Measurements from ENCODE around the gene SPC24.
"Not testable (repeated sequence)": the region's sequence is repeated elsewhere in the genome, so short reads cannot be mapped to it uniquely, and the experiment has no call there.

Gene SPC24

DNA sequence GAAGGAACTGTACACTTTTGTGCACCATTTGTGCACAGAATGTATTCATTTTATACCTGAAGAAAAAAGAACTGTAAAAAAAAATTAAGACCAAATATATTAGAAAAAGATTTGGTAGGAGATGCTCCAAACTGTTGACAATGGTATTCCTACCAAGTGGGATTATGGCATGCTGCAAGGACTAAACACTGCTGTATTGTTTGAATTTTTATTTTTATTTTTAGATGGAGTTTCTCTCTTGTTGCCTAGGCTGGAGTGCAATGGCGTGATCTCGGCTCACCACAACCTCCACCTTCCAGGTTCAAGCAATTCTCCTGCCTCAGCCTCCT lies 4.8 kb upstream of the SPC24 start:
- DNase-seq, result not testable (repeated sequence)

DNA sequence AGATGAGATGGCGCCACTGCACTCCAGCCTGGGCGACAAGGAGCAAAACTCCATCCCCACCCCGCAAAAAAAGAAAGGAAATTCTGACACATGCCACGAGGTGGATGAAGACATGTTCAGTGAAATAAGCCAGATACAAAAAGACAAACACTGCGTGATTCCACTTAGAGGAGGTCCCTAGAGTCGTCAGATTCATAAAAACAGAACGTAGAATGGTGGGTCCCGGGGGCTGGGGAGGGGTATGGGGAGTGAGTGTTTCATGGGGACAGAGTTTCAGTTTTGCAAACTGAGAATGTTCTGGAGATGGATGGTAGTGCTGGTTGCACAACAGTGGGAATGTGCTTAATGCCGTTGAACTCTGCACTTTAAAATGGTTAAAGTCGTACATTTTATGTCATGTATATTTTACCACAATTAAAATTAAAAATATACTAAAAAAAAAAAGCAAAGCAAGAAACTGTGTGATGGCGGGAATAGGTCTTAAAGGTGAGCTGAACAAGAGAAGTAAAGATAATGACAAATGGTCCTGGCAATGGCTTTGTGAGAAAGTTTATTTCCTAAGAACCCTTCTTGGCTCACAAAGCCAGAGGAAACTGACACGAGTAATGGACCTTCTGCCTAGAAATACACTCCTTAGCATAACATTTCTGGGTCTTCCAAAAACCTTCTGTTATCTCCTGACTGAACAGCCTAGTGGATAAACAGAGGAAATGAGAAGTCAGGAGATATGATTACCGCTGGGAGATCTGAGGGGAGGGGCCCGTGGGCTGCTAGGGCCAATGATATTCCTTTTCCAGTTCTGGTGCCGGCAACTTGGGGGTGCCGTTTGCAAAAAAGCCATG lies 4.2 kb upstream of the SPC24 start:
- no peak for DNase-seq

DNA sequence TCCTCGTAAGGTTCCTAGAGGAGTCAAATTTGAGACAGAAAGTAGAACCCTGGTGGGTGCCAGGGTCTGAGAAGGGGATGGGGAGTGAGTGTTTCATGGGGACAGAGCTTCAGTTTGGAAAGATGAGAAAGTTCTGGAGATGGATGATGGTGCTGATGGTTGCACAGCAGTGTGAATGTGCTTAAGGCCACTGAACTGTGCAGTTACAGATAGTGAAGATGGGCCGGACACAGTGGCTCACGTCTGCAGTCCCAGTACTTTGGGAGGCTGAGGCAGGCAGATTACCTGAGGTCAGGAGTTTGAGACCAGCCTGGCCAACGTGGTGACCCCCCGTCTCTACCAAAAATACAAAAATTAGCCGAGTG lies 917 bp downstream of the SPC24 start:
- DNase-seq, result no peak

DNA sequence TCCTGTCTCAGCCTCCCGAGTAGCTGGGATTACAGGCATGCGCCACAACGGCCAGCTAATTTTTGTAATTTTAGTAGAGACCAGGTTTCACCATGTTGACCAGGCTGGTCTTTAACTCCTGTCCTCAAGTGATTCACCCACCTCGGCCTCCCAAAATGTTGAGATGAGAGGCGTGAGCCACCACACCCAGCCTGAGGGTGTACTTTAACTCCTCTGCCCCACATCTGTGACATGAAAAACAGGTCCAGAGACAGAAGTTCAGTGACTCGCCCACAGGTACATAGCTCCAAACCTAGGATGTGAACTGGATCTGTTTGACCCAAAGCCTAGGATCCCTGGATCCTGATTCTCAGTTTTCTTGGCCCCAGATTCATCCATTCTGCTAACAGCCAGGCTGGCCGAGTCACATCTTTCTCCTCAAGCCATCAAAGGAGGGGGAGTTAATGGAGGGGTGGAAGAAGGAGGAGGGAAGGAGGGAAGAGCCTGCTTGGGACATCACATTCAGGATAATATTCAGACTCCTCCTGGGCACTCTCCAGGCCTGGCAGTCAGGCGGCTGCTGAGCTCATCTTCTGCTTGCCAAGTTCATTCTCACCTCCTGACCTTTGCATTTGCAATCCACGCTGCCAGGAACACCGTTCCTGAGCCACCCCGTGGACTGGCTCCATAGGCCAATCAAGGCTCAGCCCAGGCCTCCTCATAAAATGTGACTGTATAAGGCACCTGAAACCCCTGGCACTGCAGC lies 3.1 kb downstream of the SPC24 start:
- no peak for DNase-seq

DNA sequence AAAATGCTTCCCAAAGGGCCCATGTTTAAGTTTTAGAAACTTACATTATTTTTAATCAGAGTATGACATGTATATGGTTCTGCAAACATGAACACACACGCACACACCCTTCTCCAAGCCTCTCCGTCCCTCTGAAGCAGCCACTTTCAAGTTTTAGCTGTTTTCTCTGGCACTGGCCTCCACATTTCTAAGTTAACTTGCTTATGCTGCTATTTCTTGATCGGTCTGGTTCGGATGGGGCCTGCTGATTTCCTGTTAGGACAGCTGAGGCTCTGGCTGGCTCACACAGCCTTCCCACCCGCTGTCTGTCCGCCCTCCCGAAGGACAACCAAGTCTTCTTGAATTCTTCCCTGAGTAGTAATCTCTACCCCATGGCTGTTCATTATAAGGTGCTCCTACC lies 4.4 kb downstream of the SPC24 start:
- no peak for DNase-seq

DNA sequence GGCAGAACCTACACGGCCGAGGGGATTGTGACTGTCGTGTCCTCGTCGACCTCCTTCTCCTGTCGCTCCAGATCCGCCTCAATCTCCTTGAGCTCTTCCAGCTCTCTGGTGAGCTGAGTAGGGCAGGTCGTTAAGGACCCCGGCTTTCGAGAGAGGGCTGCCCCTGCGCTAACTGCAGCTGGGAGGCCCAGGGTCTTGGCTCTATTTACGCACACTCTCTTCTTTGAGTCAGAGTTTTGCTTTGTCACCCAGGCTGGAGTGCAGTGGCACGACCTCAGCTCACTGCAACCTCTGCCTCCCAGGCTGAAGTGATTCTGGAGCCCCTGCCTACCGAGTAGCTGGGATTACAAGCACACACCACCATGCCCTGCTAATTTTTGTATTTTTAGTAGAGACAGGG lies 7.6 kb downstream of the SPC24 start:
- DNase-seq, result no peak

DNA sequence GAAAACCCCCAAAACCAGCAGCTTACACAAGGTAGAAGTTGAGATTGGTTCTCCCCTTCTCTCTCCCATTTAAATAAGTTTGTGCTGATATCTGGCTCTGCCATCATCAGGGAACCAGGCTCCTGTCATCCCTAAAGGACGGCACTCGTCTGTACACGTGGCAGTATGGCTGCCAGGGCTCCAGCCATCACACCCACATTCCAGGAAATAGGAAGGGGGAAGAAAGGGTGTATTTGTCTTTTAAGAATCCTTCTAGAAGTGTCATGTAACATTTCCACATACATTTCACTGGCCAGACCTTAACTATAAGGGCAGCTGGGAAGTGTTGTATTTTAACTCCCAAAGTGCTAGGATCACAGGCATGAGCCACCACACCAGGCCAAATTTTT lies 10.1 kb downstream of the SPC24 start:
- DNase-seq, result no peak

DNA sequence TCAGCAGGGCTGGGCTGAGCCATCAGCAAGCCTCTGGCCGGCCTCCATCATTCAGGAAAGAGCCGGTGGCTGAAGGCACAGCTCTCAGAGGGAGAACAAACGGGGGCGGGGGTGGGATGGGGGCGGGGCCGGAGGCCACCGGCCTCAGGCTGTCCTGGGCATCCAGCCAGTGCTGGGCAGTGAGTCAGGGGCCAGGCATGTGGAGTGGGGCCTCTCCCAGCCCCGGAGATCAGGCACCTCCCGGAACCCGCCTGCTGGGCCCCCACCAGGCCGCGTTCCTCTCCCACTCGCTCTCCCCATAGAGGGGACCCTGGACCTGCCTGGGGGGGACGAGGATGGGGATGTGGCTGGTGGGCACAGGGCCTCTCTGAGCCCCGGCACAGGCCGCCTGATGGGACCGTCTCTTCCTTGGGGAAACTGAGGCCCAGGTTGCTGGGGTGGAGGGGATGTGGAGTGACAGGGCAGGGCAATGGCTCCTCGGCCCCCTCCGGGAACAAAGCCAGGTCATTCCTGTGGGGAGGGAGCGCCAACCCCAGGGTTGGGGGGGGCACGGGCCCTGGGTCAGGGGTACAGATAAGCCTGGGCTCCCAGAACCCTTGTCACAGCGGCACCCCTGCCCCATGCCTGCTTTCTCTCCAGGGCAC lies 12.9 kb downstream of the SPC24 start:
- peak; percentile 36 to 78 (median 59) for DNase-seq

DNA sequence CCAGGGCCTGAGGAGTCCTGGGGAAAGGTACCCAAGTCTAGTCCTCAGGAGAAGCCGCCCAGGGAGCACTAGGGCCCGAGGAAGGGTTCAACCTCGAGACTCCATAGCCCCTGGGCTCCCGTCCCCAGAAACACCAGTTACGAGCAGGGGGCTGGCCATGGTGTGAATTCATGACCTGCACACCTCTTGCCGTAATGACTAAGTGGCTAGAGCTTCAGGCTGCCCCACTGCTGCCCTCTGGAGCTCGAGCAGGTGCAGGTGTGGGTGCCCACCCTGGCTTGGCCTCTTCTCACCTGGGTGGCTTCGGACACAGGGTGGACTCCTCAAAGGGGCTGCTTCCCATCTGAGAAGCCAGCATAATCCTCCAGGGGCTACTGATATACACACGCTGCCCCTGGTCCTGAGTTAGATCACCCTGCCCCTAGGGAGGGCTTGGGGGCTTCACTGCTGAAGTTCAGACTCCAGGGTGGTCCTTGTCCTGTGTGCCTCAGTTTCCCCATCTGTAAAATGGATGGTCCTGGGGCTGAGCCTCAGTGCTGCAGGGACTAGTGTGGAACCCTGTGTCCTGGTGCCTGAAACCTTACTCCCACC lies 13.6 kb downstream of the SPC24 start:
- DNase-seq, result no peak

DNA sequence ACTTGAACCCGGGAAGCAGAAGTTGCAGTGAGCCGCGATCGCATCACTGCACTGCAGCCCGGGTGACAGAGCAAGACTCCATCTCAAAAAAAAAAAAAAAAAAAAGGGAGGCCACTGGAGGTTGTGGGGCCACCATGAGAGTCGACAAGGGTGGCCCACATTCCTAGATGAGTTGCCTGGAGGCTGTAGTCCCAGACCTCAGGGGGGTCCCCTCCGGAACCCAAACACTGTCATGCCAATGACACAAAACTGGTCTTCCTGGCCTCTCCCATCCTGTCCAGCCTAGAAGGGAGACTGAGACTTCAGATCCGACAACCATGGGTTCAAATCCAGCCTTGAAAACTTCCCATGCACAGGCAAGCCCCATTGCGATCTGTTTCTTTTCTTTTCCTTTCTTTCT lies 14.7 kb downstream of the SPC24 start:
- DNase-seq, result no peak

DNA sequence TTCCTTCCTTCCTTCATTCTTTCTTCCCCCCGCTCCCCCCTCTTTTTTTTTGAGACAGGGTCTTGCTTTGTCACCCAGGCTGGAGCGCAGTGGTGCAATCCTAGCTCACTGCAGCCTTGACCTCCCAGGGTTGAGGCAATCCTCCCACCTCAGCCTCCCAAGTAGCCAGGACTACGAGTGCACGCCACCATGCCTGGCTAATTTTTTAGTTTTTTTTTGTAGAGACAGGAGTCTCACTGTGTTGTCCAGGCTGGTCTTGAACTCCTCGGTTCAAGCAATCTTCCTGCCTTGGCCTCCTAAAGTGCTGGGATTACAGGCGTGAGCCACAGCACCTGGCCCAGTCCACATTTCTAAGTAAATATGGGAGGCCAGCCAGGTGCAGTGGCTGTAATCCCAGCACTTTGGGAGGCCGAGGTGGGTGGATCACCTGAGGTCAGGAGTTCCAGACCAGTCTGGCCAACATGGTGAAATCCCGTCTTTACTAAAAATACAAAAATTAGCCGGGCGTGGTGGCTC lies 15.5 kb downstream of the SPC24 start:
- not testable (repeated sequence) for DNase-seq

DNA sequence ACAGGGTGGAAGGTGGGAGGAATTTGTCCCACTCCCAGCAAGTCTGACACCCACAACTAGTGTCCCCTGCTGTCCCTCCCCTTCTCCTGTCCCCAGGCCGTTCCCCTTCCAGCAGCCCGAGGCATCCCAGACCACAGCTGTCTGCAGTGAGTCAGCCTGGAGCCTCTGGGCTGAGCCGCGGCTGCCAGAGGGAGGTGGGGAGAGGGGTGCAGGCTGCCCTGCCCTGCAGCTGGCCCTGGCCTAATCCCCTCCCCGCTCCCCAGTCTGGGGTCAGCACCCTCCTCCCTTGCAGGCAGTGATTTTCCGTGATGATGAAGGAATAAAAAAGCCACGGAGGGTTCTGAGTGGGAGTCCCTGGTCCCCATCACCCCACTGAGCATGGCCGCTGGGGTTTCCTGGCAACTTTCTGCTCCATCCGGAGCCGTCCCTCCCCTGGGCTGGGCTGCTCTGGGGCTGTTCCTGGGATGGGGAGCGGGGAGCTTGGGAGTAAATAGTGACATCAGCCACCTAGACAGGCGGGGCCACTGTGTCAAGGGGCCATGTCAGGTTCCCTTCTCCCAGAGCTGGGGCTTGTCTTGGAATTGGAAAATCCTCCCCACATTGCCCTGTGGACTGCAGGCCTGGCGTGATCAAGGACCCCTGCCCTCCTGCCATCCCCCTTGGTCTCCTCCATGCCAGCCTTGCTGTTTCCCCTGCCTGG lies 16.8 kb downstream of the SPC24 start:
- peak; percentile 71 to 83 (median 80) for DNase-seq

DNA sequence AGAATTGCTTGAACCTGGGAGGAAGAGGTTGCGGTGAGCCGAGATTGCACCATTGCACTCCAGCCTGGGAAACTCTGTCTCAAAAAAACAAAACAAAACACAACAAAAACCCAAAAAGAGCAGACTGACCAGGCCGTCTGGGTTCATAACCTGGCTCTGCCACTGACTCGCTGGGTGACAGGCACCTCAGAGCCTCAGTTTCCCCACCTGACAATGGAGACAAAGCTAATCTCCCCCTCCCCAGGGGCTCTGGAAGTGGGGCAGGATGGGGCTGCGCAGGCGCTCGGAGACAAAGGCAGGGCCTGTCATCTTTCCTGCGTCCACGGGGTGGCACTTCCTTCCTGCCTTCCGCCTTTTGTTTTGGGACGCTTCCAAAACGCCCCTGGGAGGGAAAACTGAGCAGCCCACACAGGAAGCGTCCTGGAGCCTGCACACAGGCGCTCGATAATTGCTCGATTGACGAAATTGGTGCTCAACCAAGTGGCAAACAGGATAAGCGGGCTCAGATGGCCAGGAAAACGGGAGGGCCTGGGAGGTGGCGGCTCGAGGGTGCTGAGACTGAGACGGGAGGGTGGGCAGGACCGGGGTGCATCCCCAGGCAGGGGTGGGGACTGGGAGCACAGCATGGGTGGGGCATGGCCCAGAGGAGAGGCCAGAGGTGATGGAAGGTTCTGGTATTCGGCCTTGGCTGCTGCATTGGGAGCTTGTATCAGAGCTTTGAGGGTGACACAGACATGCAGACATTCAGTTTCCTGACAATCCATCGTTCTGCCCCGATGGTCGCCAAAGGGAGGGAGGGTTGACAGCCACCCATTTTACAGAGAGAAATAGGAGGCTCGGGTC lies 17.8 kb downstream of the SPC24 start:
- peak; percentile 67 to 71 (median 69) for DNase-seq

DNA sequence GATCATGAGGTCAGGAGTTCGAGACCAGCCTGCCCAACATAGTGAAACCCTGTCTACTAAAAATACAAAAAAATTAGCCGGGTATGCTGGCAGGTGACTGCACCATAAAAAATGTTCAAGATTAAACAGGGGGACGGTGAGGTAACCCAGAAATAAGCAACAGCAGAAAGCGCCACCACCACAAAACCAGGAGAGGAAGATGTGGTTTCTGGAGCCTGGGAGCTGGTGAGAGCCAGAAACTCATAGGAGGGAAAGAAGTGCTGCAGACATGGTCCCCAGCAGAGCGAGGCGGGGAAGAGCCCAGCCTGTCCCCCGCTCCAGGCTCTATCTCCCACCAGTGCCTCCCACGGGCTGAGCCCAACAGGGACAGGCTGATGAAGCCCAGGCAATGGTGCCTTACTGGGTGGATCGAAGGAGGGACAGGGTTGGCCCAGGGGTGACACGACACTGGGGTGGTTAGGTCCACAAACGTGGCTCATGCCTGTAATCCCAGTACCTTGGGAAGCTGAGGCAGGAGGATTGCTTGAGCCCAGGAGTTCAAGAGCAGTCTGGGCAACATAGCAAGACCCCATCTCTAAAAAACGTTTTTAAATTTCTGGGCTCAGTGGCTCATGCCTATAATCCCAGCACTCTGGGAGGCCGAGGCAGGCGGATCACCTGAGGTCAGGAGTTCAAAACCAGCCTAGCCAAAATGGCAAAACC lies 19.0 kb downstream of the SPC24 start:
- peak in 1 of 3 donors; percentile 10 for DNase-seq

DNA sequence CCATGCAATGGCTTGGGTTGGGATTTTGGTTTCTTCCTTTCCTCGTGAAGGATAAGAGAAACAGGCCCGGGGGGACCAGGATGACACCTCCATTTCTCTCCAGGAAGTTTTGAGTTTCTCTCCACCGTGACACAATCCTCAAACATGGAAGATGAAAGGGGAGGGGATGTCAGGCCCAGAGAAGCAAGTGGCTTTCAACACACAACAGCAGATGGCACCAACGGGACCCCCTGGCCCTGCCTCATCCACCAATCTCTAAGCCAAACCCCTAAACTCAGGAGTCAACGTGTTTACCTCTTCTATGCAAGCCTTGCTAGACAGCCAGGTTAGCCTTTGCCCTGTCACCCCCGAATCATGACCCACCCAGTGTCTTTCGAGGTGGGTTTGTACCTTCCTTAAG lies 24.1 kb downstream of the SPC24 start:
- DNase-seq, result no peak

DNA sequence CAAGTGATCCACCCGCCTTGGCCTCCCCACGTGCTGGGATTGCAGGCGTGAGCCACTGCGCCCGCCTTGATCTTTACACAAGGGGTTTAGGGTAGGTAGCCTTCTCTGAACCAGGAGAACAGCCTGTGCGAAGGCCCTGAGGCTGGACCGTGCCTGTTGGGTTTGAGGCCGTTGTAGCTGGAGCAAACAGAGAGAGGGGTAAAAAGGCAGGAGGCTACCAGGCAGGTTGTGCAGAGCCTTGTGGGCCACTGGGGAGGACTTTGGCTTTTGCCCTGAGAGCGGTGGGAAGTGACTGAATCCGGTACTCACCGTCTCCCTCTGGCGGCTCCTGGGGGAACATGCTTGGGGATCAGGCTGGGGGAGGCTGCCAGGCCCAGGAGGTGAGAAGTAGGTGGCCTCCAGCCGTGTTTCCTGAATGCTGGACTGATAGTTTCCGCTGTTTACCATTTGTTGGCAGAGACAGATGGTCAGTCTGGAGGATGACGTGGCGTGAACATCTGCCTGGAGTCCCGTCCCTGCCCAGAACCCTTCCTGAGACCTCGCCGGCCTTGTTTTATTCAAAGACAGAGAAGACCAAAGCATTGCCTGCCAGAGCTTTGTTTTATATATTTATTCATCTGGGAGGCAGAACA lies 24.6 kb downstream of the SPC24 start:
- peak; percentile 68 to 79 (median 78) for DNase-seq

DNA sequence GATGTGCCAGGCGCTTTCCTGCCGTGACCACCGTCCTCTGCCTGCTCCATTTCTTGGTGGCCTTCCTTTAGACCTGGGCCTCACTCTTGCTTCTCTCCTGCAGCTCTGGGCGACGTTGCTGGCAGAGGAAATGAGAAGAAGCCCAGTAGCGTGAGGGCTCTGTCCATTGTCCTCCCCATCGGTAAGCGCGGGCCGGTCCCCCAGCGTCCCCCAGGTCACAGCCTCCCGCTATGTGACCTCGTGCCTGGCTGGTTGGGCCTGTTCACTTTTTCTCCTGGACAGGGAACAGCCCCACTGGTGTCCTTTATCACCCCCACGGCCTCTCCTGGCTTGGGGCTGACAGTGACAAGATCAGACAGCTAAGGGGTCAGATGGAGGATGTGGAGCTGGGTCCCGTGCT lies 27.7 kb downstream of the SPC24 start:
- DNase-seq, result no peak

DNA sequence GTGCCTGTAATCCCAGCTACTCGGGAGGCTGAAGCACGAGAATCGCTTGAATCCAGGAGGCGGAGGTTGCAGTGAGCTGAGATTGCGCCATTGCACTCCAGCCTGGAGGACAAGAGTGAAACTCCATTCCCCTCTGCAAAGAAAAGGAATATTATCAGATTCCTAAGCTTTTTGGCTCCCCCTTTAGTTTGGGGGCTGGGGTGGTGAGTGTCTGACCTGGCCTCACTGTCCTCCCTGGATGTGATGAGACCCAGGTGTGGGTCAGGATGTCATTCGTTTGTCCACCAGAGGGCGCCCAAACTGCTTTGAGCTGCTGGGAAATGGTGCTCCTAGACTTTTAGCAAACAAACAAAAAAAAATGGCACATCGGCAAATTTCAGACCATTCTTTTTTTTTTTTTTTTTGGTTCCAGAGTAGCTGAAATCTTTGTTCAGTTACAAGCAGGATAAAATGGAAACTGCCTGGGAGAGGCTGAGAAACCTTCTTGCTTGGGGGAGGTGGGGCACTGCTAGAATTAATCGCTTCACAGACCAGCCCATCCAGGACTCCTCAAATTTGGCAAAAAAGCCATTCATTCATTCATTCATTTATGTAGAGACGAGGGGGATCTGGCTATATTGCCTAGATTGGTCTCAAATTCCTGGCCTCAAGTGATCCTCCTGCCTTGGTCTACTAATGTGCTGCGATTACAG lies 29.4 kb downstream of the SPC24 start:
- peak; percentile 73 to 86 (median 79) for DNase-seq

DNA sequence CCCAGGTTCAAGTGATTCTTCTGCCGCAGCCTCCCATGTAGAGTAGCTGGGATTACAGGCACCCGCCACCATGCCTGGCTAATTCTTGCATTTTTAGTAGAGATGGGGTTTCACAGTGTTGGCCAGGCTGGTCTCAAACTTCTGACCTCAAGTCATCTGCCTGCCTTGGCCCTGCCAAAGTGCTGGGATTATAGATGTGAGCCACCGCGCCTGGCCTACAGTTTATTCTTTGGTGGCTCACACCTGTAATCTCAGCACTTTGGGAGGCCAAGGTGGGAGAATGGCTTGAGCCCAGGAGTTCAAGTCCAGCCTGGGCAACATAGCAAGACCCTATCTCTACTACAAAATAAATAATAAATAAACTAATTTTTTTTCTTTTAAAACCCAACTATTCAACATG lies 31.4 kb downstream of the SPC24 start:
- DNase-seq, result not testable (repeated sequence)

DNA sequence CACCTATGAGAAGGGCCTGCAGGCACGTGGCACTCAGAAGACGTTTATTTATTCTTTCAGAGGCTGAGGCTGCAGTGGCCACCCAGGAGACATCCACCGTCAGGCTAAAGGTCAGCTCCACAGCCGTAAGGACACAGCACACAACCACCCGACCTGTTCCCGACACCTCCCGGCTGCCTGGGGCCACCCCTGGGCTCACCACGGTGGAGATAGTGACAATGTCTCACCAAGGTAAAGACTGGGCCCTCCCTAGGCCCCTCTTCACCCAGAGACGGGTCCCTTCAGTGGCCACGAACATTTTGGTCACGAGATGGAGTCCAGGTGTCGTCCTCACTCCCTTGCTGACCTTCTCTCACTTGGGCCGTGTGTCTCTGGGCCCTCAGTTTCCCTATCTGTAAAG lies 32.5 kb downstream of the SPC24 start:
- DNase-seq, result no peak
